K562 (cell line): Measurements from ENCODE around the gene SLC22A9. TPM values are rescaled to one million over a fixed set of nuclear protein-coding genes. Genes with fewer than 3 reads are reported as not detected.

Experiments
- ATAC-seq: fragments of 200-7000 bp; cut with Tn5 transposase; 3 replicates; pipeline ENCODE4 v1.9.1; 2020; ENCODE audit warnings: moderate library complexity
- BruUV-seq: library from RNA; stranded (reverse); fragments of 400-500 nt; replicated peaks from 2 replicates; lab custom pipeline; 2021; lab: Mats Ljungman, UMichigan
- CTCF ChIA-PET: fragments of 300-600 bp; formaldehyde crosslinking; extraction: SDS; loops from one replicate; lab custom pipeline; 2021; ENCODE audit warnings: low intra/inter-chr PET ratio; lab: Yijun Ruan, JAX
- POLR2A ChIA-PET: fragments of 300-600, 350-650 bp; sonication (Branson Sonifier 250); formaldehyde crosslinking; extraction: SDS; loops from one replicate; lab custom pipeline; 2021; ENCODE audit warnings: antibody characterized with exemption, inconsistent platforms; lab: Yijun Ruan, JAX
- DNase-seq, 4 experiments: peaks; one replicate each; pipeline versions ENCODE4 v3.0.0 to v3.0.0-alpha.2; 2011 to 2018; ENCODE audit warnings: low spot score in 3 of 4, mixed read lengths in 3 of 4; ENCODE audit errors: extremely low read depth in 1 of 4
- FAIRE-seq: peaks from 2 replicates; lab custom pipeline; 2011; peaks lifted over from hg19 to GRCh38; lab: Jason Lieb, UNC
- H2AFZ ChIP-seq: 2 replicates; pipeline ENCODE4 v1.6.0; 2011; ENCODE audit warnings: low read depth, low read length, control low read depth, inconsistent platforms
- H3K27ac ChIP-seq: fragments of 200-600 bp; 3 replicates; pipeline ENCODE4 v1.8.0; 2011; ENCODE audit warnings: low read depth, mild to moderate bottlenecking, control low read depth, inconsistent platforms, low read length, moderate library complexity, mixed read lengths; ENCODE audit errors: extremely low read depth
- H3K27me3 ChIP-seq, 2 experiments: fragments of 300-600 bp in 1 of 2; 2 replicates in 1 of 2; 3 replicates in 1 of 2; pipeline versions ENCODE4 v1.6.0 to v1.8.0; 2011; ENCODE audit warnings: inconsistent platforms in 2 of 2, low read length in 2 of 2, mild to moderate bottlenecking in 1 of 2, mixed read lengths in 1 of 2, moderate library complexity in 1 of 2; ENCODE audit not compliant: control insufficient read depth in 2 of 2, insufficient read depth in 2 of 2
- H3K36me3 ChIP-seq: fragments of 300-600 bp; 3 replicates; pipeline ENCODE4 v1.8.0; 2011; ENCODE audit warnings: mild to moderate bottlenecking, low read length, inconsistent platforms; ENCODE audit not compliant: control insufficient read depth, insufficient read depth
- H3K4me1 ChIP-seq, 2 experiments: fragments of 200-600 bp in 1 of 2; replicated peaks in 1 of 2; 2 replicates in 1 of 2; 3 replicates in 1 of 2; pipeline versions ENCODE4 v1.5.1 to v1.8.0; 2011; ENCODE audit warnings: inconsistent platforms in 2 of 2, low read length in 2 of 2, mild to moderate bottlenecking in 1 of 2, mixed read lengths in 1 of 2, moderate library complexity in 1 of 2; ENCODE audit not compliant: control insufficient read depth in 2 of 2, insufficient read depth in 2 of 2
- H3K4me2 ChIP-seq: 2 replicates; pipeline ENCODE4 v1.6.1; 2011; ENCODE audit warnings: low read length, control low read depth, inconsistent platforms, mixed read lengths; ENCODE audit not compliant: insufficient read depth
- H3K4me3 ChIP-seq: fragments of 200-600 bp; sonication (generic), shearing (Covaris generic); 2 replicates; pipeline ENCODE4 v1.5.1; 2016; ENCODE audit warnings: control low read depth, inconsistent platforms
- H3K79me2 ChIP-seq: fragments of 200-600 bp; 3 replicates; pipeline ENCODE4 v1.8.0; 2011; ENCODE audit warnings: low read length, inconsistent platforms; ENCODE audit not compliant: control insufficient read depth, insufficient read depth
- H3K9ac ChIP-seq, 2 experiments: 2 replicates each; pipeline versions ENCODE4 v1.6.0 to v1.6.1; 2011; ENCODE audit warnings: low read depth in 2 of 2, low read length in 2 of 2, control low read depth in 1 of 2, inconsistent platforms in 1 of 2, mild to moderate bottlenecking in 1 of 2, mixed read lengths in 1 of 2; ENCODE audit not compliant: insufficient read depth in 1 of 2
- H3K9me1 ChIP-seq: one replicate; pipeline ENCODE4 v1.6.0; 2011; ENCODE audit warnings: inconsistent platforms, mild to moderate bottlenecking, low read length, moderate library complexity; ENCODE audit not compliant: control insufficient read depth, insufficient read depth
- H3K9me3 ChIP-seq: replicated peaks from 2 replicates; pipeline ENCODE4 v1.5.1; 2011; ENCODE audit warnings: low read depth, low read length, inconsistent platforms; ENCODE audit not compliant: control insufficient read depth, insufficient read depth
- H4K20me1 ChIP-seq: replicated peaks from 2 replicates; pipeline ENCODE4 v1.6.1; 2011; ENCODE audit warnings: low read length, inconsistent platforms, mixed read lengths; ENCODE audit not compliant: control insufficient read depth, insufficient read depth
- ARID3B ChIP-seq: fragments of 250-450 bp; sonication (Bioruptor Pico); IDR thresholded peaks from 2 replicates; pipeline ENCODE4 v1.4.0; 2020; ENCODE audit warnings: borderline replicate concordance
- DNMT1 ChIP-seq: fragments of 450-650 bp; IDR thresholded peaks from 2 replicates; pipeline ENCODE4 v1.6.1; 2016; ENCODE audit warnings: antibody characterized with exemption, mild to moderate bottlenecking
- EGR1 ChIP-seq: fragments of 450-650 bp; conservative IDR thresholded peaks from 2 replicates; pipeline ENCODE4 v1.6.1; 2017; ENCODE audit warnings: mild to moderate bottlenecking
- HBP1 ChIP-seq: fragments of 450-650 bp; formaldehyde crosslinking; IDR thresholded peaks from 2 replicates; pipeline ENCODE4 v1.4.0; 2022; ENCODE audit warnings: missing genetic modification characterization
- HNRNPLL ChIP-seq: fragments of 200-400 bp; formaldehyde crosslinking; IDR thresholded peaks from 2 replicates; pipeline ENCODE4 v1.6.1; 2017; ENCODE audit warnings: low read length, low read depth, mild to moderate bottlenecking; ENCODE audit not compliant: poor library complexity, severe bottlenecking
- HSF4 ChIP-seq: fragments of 250-450 bp; sonication (Bioruptor Pico); IDR thresholded peaks from 2 replicates; pipeline ENCODE4 v2.1.2; 2022; ENCODE audit warnings: mild to moderate bottlenecking, moderate library complexity, borderline replicate concordance
- PATZ1 ChIP-seq: fragments of 250-450 bp; sonication (Bioruptor Pico); IDR thresholded peaks from 2 replicates; pipeline ENCODE4 v1.5.0; 2020; ENCODE audit warnings: mild to moderate bottlenecking, borderline replicate concordance
- ZKSCAN1 ChIP-seq: fragments of 150-350 bp; IDR thresholded peaks from 2 replicates; pipeline ENCODE4 v1.6.1; 2016; ENCODE audit warnings: low read depth, low read length
- ZNF140 ChIP-seq: fragments of 250-450 bp; sonication (Bioruptor Pico); IDR thresholded peaks from 2 replicates; pipeline ENCODE4 v1.8.0; 2021; ENCODE audit warnings: moderate library complexity, mild to moderate bottlenecking, inconsistent platforms
- ZNF197 ChIP-seq: fragments of 200-800 bp; sonication (Bioruptor generic); IDR thresholded peaks from 2 replicates; pipeline ENCODE4 v1.6.1; 2016; ENCODE audit warnings: low read depth, missing genetic modification characterization, missing compliant biosample characterization
- ZNF232 ChIP-seq: sonication (generic); formaldehyde crosslinking; IDR thresholded peaks from 2 replicates; pipeline ENCODE4 v1.8.0; 2022; ENCODE audit warnings: mild to moderate bottlenecking, missing genetic modification reagents
- ZNF239 ChIP-seq: fragments of 250-450 bp; sonication (Bioruptor Pico); IDR thresholded peaks from 2 replicates; pipeline ENCODE4 v1.4.0; 2020; ENCODE audit warnings: mild to moderate bottlenecking
- ZNF561 ChIP-seq: fragments of 450-650 bp; formaldehyde crosslinking; conservative IDR thresholded peaks from 2 replicates; pipeline ENCODE4 v1.4.0; 2020; ENCODE audit warnings: mild to moderate bottlenecking, moderate library complexity
- ZNF778 ChIP-seq: fragments of 450-650 bp; formaldehyde crosslinking; IDR thresholded peaks from 2 replicates; pipeline ENCODE4 v1.4.0; 2020; ENCODE audit warnings: mild to moderate bottlenecking, moderate library complexity
- WGBS: fragments of 100-300 bp; shearing (Covaris generic); methylation state at CpG from one replicate; pipeline ENCODE4 v1.1.6; 2016; ENCODE audit warnings: low coverage, mixed read lengths; ENCODE audit not compliant: insufficient coverage; ENCODE audit errors: missing lambda C conversion rate; 5-methylcytosine and 5-hydroxymethylcytosine counted together
- in situ Hi-C: fragments of 300-500 bp; cut with MboI; formaldehyde crosslinking; loops from 4 replicates; pipeline ENCODE4 v1.15.0; 2018; ENCODE audit warnings: inconsistent platforms, mixed read lengths
- intact Hi-C: fragments of 100-400 bp; cut with micrococcal nuclease; formaldehyde crosslinking; loops from 2 replicates; pipeline ENCODE4 v1.14.2; 2022
- polyA plus RNA-seq, 8 experiments: library from polyadenylated mRNA; depleted of rRNA in 4 of 8; stranded (reverse) in 5 of 8; unstranded in 3 of 8; fragments of >200 nt; fragmentation: Nextera tagmentation in 2 of 8; fragmentation: Illumina TruSeq in 1 of 8; extraction: Ambion mirVana in 2 of 8; extraction: Trizol in 1 of 8; gene quantifications; 2 replicates each; pipeline versions ENCODE4 v1.2.1 to v1.2.3, GENCODE V29; 2011 to 2014; ENCODE audit warnings: inconsistent platforms in 1 of 8, missing spikeins in 1 of 8
- total RNA-seq, 7 experiments: library from RNA; depleted of rRNA in 6 of 7; stranded (reverse); fragments of >200 nt in 6 of 7; fragmentation: Illumina TruSeq in 2 of 7; extraction: Trizol in 2 of 7; gene quantifications; 2 replicates each; pipeline versions ENCODE4 v1.2.1 to v1.2.3, GENCODE V29; 2011 to 2021; ENCODE audit warnings: low replicate concordance in 1 of 7

Gene SLC22A9
- total and polyA plus RNA-seq, 9 of the 15 experiments (the other 6 are each of a cell fraction or from before 2014, with no cell fraction given): not detected

- TF ChIP-seq PATZ1 (CRISPR knock-in tag): no peak
- TF ChIP-seq, all 486 proteins: peak for 0
Measured at GRCh38 chr11:63362196-63362793, 7.3 kb upstream of the SLC22A9 start (continued).

DNA sequence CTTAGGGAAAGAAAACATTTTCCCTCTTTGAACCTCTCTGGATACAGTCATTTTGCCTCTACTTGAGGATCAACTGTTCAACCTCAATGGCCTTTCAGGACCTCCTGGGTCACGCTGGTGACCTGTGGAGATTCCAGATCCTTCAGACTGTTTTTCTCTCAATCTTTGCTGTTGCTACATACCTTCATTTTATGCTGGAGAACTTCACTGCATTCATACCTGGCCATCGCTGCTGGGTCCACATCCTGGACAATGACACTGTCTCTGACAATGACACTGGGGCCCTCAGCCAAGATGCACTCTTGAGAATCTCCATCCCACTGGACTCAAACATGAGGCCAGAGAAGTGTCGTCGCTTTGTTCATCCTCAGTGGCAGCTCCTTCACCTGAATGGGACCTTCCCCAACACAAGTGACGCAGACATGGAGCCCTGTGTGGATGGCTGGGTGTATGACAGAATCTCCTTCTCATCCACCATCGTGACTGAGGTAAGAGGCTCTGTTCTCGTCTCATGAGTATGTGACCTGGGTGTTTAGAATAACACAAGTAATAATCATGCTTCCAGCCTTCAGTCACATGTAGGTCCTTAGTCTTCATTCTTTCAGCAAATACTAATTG lies 495 bp downstream of the SLC22A9 start:
- BruUV-seq: no TSS peak
- no peak for FAIRE-seq
- no peaks in the 10 kb centered on the region for H3K9me1 ChIP-seq
- ATAC-seq: no peak
- H4K20me1 ChIP-seq: no peaks in the 10 kb centered on the region
- in situ Hi-C loops: no loop called here
- DNase-seq: no peak
- POLR2A ChIA-PET: no interaction called here
- H3K4me2 ChIP-seq: no peak overlapping the region
- WGBS: under 1% methylated on average over 7 of the region's 7 CpGs
- H3K36me3 ChIP-seq: no peaks in the 10 kb centered on the region
- H3K27ac ChIP-seq: no peak overlapping the region
- H3K27me3 ChIP-seq: 0 out of 5 replicates have a peak, but pooled peaks cover 0 to 3% of the 10 kb centered on the region in 2 experiments
- H2AFZ ChIP-seq: no peak overlapping the region
- no peak overlapping the region for H3K4me3 ChIP-seq
- no peaks in the 10 kb centered on the region for H3K9me3 ChIP-seq
- CTCF ChIA-PET: no interaction called here
- intact Hi-C loops: no loop called here
- no peaks in the 10 kb centered on the region for H3K79me2 ChIP-seq
- H3K4me1 ChIP-seq: no peaks in the 10 kb centered on the region
- no peak overlapping the region for H3K9ac ChIP-seq
- TF ChIP-seq DNMT1 (no peak), HNRNPLL (no peak), ARID3B (CRISPR knock-in tag) (no peak), ZNF561 (no peak), ZKSCAN1 (no peak), ZNF140 (CRISPR knock-in tag) (no peak), HSF4 (no peak), ZNF239 (CRISPR knock-in tag) (no peak), HBP1 (no peak), EGR1 (no peak), ZNF778 (CRISPR knock-in tag) (no peak), ZNF197 (CRISPR knock-in tag) (no peak), ZNF232 (CRISPR knock-in tag) (no peak)
